Testis (tissue), 3 donors: ENCODE results near the gene LARGE1. TPM values are rescaled to one million over a fixed set of nuclear protein-coding genes. Genes with fewer than 3 reads are reported as not detected.

ENCODE experiments used
- DNase-seq: peaks from one replicate; pipeline ENCODE4 v3.0.0-alpha.2; 2019
- H3K27ac ChIP-seq, 2 donors: fragments of 200-600 bp; sonication (generic); one replicate each; pipeline ENCODE4 v1.5.1; 2019
- H3K27me3 ChIP-seq: fragments of 200-600 bp; sonication (generic); one replicate; pipeline ENCODE4 v1.5.1; 2019
- H3K36me3 ChIP-seq: fragments of 200-600 bp; sonication (generic); one replicate; pipeline ENCODE4 v1.5.1; 2017; ENCODE audit warnings: low read depth; ENCODE audit errors: missing control alignments
- H3K4me1 ChIP-seq: fragments of 200-600 bp; sonication (generic); one replicate; pipeline ENCODE4 v1.5.1; 2019
- H3K4me3 ChIP-seq, 2 donors: fragments of 200-600 bp; sonication (generic); one replicate each; pipeline ENCODE4 v1.5.1; 2017 to 2019
- H3K9me3 ChIP-seq: fragments of 200-600 bp; sonication (generic); one replicate; pipeline ENCODE4 v1.5.1; 2017
- CTCF ChIP-seq, 3 experiments: fragments of 450-650 bp in 2 of 3; fragments of 200-600 bp in 1 of 3; sonication (generic) in 1 of 3; IDR thresholded peaks; one replicate each; pipeline ENCODE4 v1.5.1; 2016 to 2019; ENCODE audit warnings: antibody characterized with exemption in 3 of 3, mild to moderate bottlenecking in 2 of 3, moderate library complexity in 1 of 3
- POLR2A ChIP-seq: fragments of 450-650 bp; IDR thresholded peaks from one replicate; pipeline ENCODE4 v1.6.1; 2017; ENCODE audit warnings: antibody characterized with exemption, mild to moderate bottlenecking, moderate library complexity
- WGBS, 2 donors: methylation state at CpG; one replicate each; pipeline ENCODE4 v1.1.5; 2018; 5-methylcytosine and 5-hydroxymethylcytosine counted together
- intact Hi-C: fragments of 100-400 bp; cut with DNase I; formaldehyde crosslinking; loops from one replicate; pipeline ENCODE4 v1.15.1; 2023; ENCODE audit warnings: low total_unique reads
- polyA plus RNA-seq: library from polyadenylated mRNA; stranded (reverse); fragments of 350-450 nt; fragmentation: Illumina TruSeq; extraction: RNeasy Lipid Tissue Mini Kit (QIAGEN cat#74804); gene quantifications from one replicate; pipeline ENCODE4 v1.2.3, GENCODE V29; 2014; ENCODE audit warnings: low read depth, low replicate concordance; ENCODE audit not compliant: insufficient read depth
- total RNA-seq, 2 donors: library from RNA; depleted of rRNA; stranded (reverse); fragments of >200 nt; gene quantifications; one replicate each; pipeline ENCODE4 v1.2.3, GENCODE V29; 2016

The LARGE1 gene
- total and polyA plus RNA-seq, 3 donors from 2014 or later, result 19.5 to 27.3 (median 21.8) TPM

GRCh38 chr22:33539902-33540751 is 380.1 kb downstream of the LARGE1 start:
- no peak overlapping the region for H3K27ac ChIP-seq
- H3K9me3 ChIP-seq, result no peaks in the 10 kb centered on the region
- intact Hi-C loops, result no loop called here
- peaks cover 27% of the 10 kb centered on the region for H3K4me1 ChIP-seq
- H3K4me3 ChIP-seq, result no peak overlapping the region
- WGBS, 2 donors, result 28 to 37% methylated on average over 8 of the region's 8 CpGs
- no peaks in the 10 kb centered on the region for H3K36me3 ChIP-seq
- H3K27me3 ChIP-seq, result no peaks in the 10 kb centered on the region
- TF ChIP-seq CTCF (IDR thresholded peaks at IDR 0.05) (no peak), POLR2A (no peak)
- DNase-seq, result peak; percentile 81

- Histone ChIP-seq H3K36me3 (no peaks in the 10 kb centered on the region), H3K27ac (no peak overlapping the region), H3K9me3 (no peaks in the 10 kb centered on the region), H3K4me1 (peaks cover 27% of the 10 kb centered on the region), H3K4me3 (no peak overlapping the region), H3K27me3 (no peaks in the 10 kb centered on the region)
- intact Hi-C loops, result no loop called here
- TF ChIP-seq POLR2A (no peak), CTCF (IDR thresholded peaks at IDR 0.05) (no peak)
- DNase-seq, result no peak
- 79 to 89% methylated on average over 5 of the region's 5 CpGs for WGBS, 2 donors
Observed at GRCh38 chr22:33539202-33539901, 380.9 kb downstream of the LARGE1 start.

- Histone ChIP-seq H3K4me3 (no peak overlapping the region), H3K27me3 (no peaks in the 10 kb centered on the region), H3K4me1 (peaks cover 27% of the 10 kb centered on the region), H3K36me3 (no peaks in the 10 kb centered on the region), H3K9me3 (no peaks in the 10 kb centered on the region), H3K27ac (no peak overlapping the region)
- WGBS, 2 donors, result 77 to 80% methylated on average over 6 of the region's 6 CpGs
- TF ChIP-seq POLR2A (no peak), CTCF (IDR thresholded peaks at IDR 0.05) (no peak)
- intact Hi-C loops, result no loop called here
- DNase-seq, result no peak
Observed at GRCh38 chr22:33538277-33538885, 381.9 kb downstream of the LARGE1 start.

- Histone ChIP-seq H3K4me1 (peaks cover 27% of the 10 kb centered on the region), H3K27ac (no peak overlapping the region), H3K27me3 (no peaks in the 10 kb centered on the region), H3K4me3 (no peak overlapping the region), H3K36me3 (no peaks in the 10 kb centered on the region), H3K9me3 (no peaks in the 10 kb centered on the region)
- WGBS, 2 donors, result 82 to 85% methylated on average over 9 of the region's 9 CpGs
- intact Hi-C loops, result no loop called here
- no peak for DNase-seq
- TF ChIP-seq POLR2A, result no peak
- no peak for TF ChIP-seq CTCF (IDR thresholded peaks at IDR 0.05)
Observed at GRCh38 chr22:33537059-33537458, 383.2 kb downstream of the LARGE1 start.
